ENCODE data around the gene RCAN2. TPM values are rescaled to one million over a fixed set of nuclear protein-coding genes. Genes with fewer than 3 reads are reported as not detected.

The RCAN2 gene
- polyA plus RNA-seq, 4 donors: 0.67 to 8.7 (median 4.0) TPM

GRCh38 chr6:46299253-46299652 is 192.0 kb downstream of the RCAN2 start:
- no peaks in the 10 kb centered on the region for H3K27me3 ChIP-seq (ENCODE audit: control insufficient read depth in 3 of 3, insufficient read depth in 3 of 3, low read length in 3 of 3)
- DNase-seq: no peak
- no peaks in the 10 kb centered on the region for H3K4me1 ChIP-seq (ENCODE audit: control insufficient read depth in 3 of 3, insufficient read depth in 2 of 3, low read depth in 1 of 3, low read length in 2 of 3)
- no peak for FAIRE-seq
- no peaks in the 10 kb centered on the region for H3K9me3 ChIP-seq (ENCODE audit: control insufficient read depth in 2 of 2, insufficient read depth in 1 of 2, low read depth in 1 of 2, low read length in 1 of 2)
- no peak overlapping the region for H3K27ac ChIP-seq (ENCODE audit: low read depth in 1 of 3, low read length in 2 of 3)
- no peak overlapping the region for H3K4me3 ChIP-seq (ENCODE audit: low read depth in 1 of 3, low read length in 3 of 3)
- no peaks in the 10 kb centered on the region for H3K36me3 ChIP-seq (ENCODE audit: control insufficient read depth in 3 of 3, insufficient read depth in 2 of 3, low read depth in 1 of 3, low read length in 3 of 3)

GRCh38 chr6:46296586-46296985 is 194.7 kb downstream of the RCAN2 start:
- Histone ChIP-seq H3K4me3 (ENCODE audit: low read depth in 1 of 3, low read length in 3 of 3) (no peak overlapping the region), H3K27ac (ENCODE audit: low read depth in 1 of 3, low read length in 2 of 3) (no peak overlapping the region), H3K9me3 (ENCODE audit: control insufficient read depth in 2 of 2, insufficient read depth in 1 of 2, low read depth in 1 of 2, low read length in 1 of 2) (no peaks in the 10 kb centered on the region), H3K27me3 (ENCODE audit: control insufficient read depth in 3 of 3, insufficient read depth in 3 of 3, low read length in 3 of 3) (no peaks in the 10 kb centered on the region), H3K4me1 (ENCODE audit: control insufficient read depth in 3 of 3, insufficient read depth in 2 of 3, low read depth in 1 of 3, low read length in 2 of 3) (no peaks in the 10 kb centered on the region), H3K36me3 (ENCODE audit: control insufficient read depth in 3 of 3, insufficient read depth in 2 of 3, low read depth in 1 of 3, low read length in 3 of 3) (no peaks in the 10 kb centered on the region)
- WGBS, 3 donors: 12 to 45% (median 43%) methylated on average over 1 of the region's 1 CpG
- no peak for FAIRE-seq
- no peak for DNase-seq

- DNase-seq (no peak), FAIRE-seq (no peak)
- Histone ChIP-seq H3K36me3 (ENCODE audit: control insufficient read depth in 3 of 3, insufficient read depth in 2 of 3, low read depth in 1 of 3, low read length in 3 of 3) (no peaks in the 10 kb centered on the region), H3K27ac (ENCODE audit: low read depth in 1 of 3, low read length in 2 of 3) (no peak overlapping the region), H3K9me3 (ENCODE audit: control insufficient read depth in 2 of 2, insufficient read depth in 1 of 2, low read depth in 1 of 2, low read length in 1 of 2) (no peaks in the 10 kb centered on the region), H3K27me3 (ENCODE audit: control insufficient read depth in 3 of 3, insufficient read depth in 3 of 3, low read length in 3 of 3) (no peaks in the 10 kb centered on the region), H3K4me3 (ENCODE audit: low read depth in 1 of 3, low read length in 3 of 3) (no peak overlapping the region), H3K4me1 (ENCODE audit: control insufficient read depth in 3 of 3, insufficient read depth in 2 of 3, low read depth in 1 of 3, low read length in 2 of 3) (no peaks in the 10 kb centered on the region)
- WGBS, 3 donors: 86 to 92% (median 86%) methylated on average over 5 of the region's 5 CpGs
These were observed 197.5 kb downstream of the RCAN2 start for GRCh38 chr6:46293641-46294316.

- DNase-seq: no peak
- 91 to 97% (median 95%) methylated on average over 2 of the region's 2 CpGs for WGBS, 3 donors
- no peak for FAIRE-seq
These were observed 199.4 kb downstream of the RCAN2 start for GRCh38 chr6:46291880-46292279.

GRCh38 chr6:46291275-46291633 is 200.0 kb downstream of the RCAN2 start:
- Histone ChIP-seq H3K9me3 (ENCODE audit: control insufficient read depth in 2 of 2, insufficient read depth in 1 of 2, low read depth in 1 of 2, low read length in 1 of 2) (no peaks in the 10 kb centered on the region), H3K36me3 (ENCODE audit: control insufficient read depth in 3 of 3, insufficient read depth in 2 of 3, low read depth in 1 of 3, low read length in 3 of 3) (no peaks in the 10 kb centered on the region), H3K27ac (ENCODE audit: low read depth in 1 of 3, low read length in 2 of 3) (no peak overlapping the region), H3K27me3 (ENCODE audit: control insufficient read depth in 3 of 3, insufficient read depth in 3 of 3, low read length in 3 of 3) (no peaks in the 10 kb centered on the region), H3K4me3 (ENCODE audit: low read depth in 1 of 3, low read length in 3 of 3) (no peak overlapping the region), H3K4me1 (ENCODE audit: control insufficient read depth in 3 of 3, insufficient read depth in 2 of 3, low read depth in 1 of 3, low read length in 2 of 3) (no peaks in the 10 kb centered on the region)
- FAIRE-seq (no peak), DNase-seq (no peak)
- WGBS, 3 donors: 34 to 85% (median 45%) methylated on average over 2 of the region's 2 CpGs

More at GRCh38 chr6:46291880-46292279, 199.4 kb downstream of the RCAN2 start:
- Histone ChIP-seq H3K36me3 (ENCODE audit: control insufficient read depth in 3 of 3, insufficient read depth in 2 of 3, low read depth in 1 of 3, low read length in 3 of 3) (no peaks in the 10 kb centered on the region), H3K27me3 (ENCODE audit: control insufficient read depth in 3 of 3, insufficient read depth in 3 of 3, low read length in 3 of 3) (no peaks in the 10 kb centered on the region), H3K4me1 (ENCODE audit: control insufficient read depth in 3 of 3, insufficient read depth in 2 of 3, low read depth in 1 of 3, low read length in 2 of 3) (no peaks in the 10 kb centered on the region), H3K4me3 (ENCODE audit: low read depth in 1 of 3, low read length in 3 of 3) (no peak overlapping the region), H3K9me3 (ENCODE audit: control insufficient read depth in 2 of 2, insufficient read depth in 1 of 2, low read depth in 1 of 2, low read length in 1 of 2) (no peaks in the 10 kb centered on the region), H3K27ac (ENCODE audit: low read depth in 1 of 3, low read length in 2 of 3) (no peak overlapping the region)

GRCh38 chr6:46290421-46291274 is 200.6 kb downstream of the RCAN2 start:
- WGBS, 3 donors: 63 to 79% (median 63%) methylated on average over 4 of the region's 4 CpGs
- no peak overlapping the region for H3K27ac ChIP-seq (ENCODE audit: low read depth in 1 of 3, low read length in 2 of 3)
- H3K36me3 ChIP-seq (ENCODE audit: control insufficient read depth in 3 of 3, insufficient read depth in 2 of 3, low read depth in 1 of 3, low read length in 3 of 3): no peaks in the 10 kb centered on the region
- no peak for FAIRE-seq
- no peak overlapping the region for H3K4me3 ChIP-seq (ENCODE audit: low read depth in 1 of 3, low read length in 3 of 3)
- H3K4me1 ChIP-seq (ENCODE audit: control insufficient read depth in 3 of 3, insufficient read depth in 2 of 3, low read depth in 1 of 3, low read length in 2 of 3): no peaks in the 10 kb centered on the region
- DNase-seq: no peak
- no peaks in the 10 kb centered on the region for H3K27me3 ChIP-seq (ENCODE audit: control insufficient read depth in 3 of 3, insufficient read depth in 3 of 3, low read length in 3 of 3)
- H3K9me3 ChIP-seq (ENCODE audit: control insufficient read depth in 2 of 2, insufficient read depth in 1 of 2, low read depth in 1 of 2, low read length in 1 of 2): no peaks in the 10 kb centered on the region

- no peak overlapping the region for H3K4me3 ChIP-seq (ENCODE audit: low read depth in 1 of 3, low read length in 3 of 3)
- DNase-seq: no peak
- no peaks in the 10 kb centered on the region for H3K4me1 ChIP-seq (ENCODE audit: control insufficient read depth in 3 of 3, insufficient read depth in 2 of 3, low read depth in 1 of 3, low read length in 2 of 3)
- WGBS, 3 donors: 76 to 81% (median 80%) methylated on average over 2 of the region's 2 CpGs
- no peaks in the 10 kb centered on the region for H3K9me3 ChIP-seq (ENCODE audit: control insufficient read depth in 2 of 2, insufficient read depth in 1 of 2, low read depth in 1 of 2, low read length in 1 of 2)
- no peak for FAIRE-seq
- H3K27me3 ChIP-seq (ENCODE audit: control insufficient read depth in 3 of 3, insufficient read depth in 3 of 3, low read length in 3 of 3): no peaks in the 10 kb centered on the region
- H3K36me3 ChIP-seq (ENCODE audit: control insufficient read depth in 3 of 3, insufficient read depth in 2 of 3, low read depth in 1 of 3, low read length in 3 of 3): no peaks in the 10 kb centered on the region
- H3K27ac ChIP-seq (ENCODE audit: low read depth in 1 of 3, low read length in 2 of 3): no peak overlapping the region
These were observed 201.4 kb downstream of the RCAN2 start for GRCh38 chr6:46289898-46290297.

GRCh38 chr6:46288835-46289234 is 202.4 kb downstream of the RCAN2 start:
- DNase-seq: no peak
- 73 to 89% (median 82%) methylated on average over 3 of the region's 3 CpGs for WGBS, 3 donors
- no peaks in the 10 kb centered on the region for H3K9me3 ChIP-seq (ENCODE audit: control insufficient read depth in 2 of 2, insufficient read depth in 1 of 2, low read depth in 1 of 2, low read length in 1 of 2)

More at GRCh38 chr6:46288835-46289234, 202.4 kb downstream of the RCAN2 start:
- Histone ChIP-seq H3K27me3 (ENCODE audit: control insufficient read depth in 3 of 3, insufficient read depth in 3 of 3, low read length in 3 of 3) (no peaks in the 10 kb centered on the region), H3K27ac (ENCODE audit: low read depth in 1 of 3, low read length in 2 of 3) (no peak overlapping the region), H3K4me1 (ENCODE audit: control insufficient read depth in 3 of 3, insufficient read depth in 2 of 3, low read depth in 1 of 3, low read length in 2 of 3) (no peaks in the 10 kb centered on the region), H3K36me3 (ENCODE audit: control insufficient read depth in 3 of 3, insufficient read depth in 2 of 3, low read depth in 1 of 3, low read length in 3 of 3) (no peaks in the 10 kb centered on the region), H3K4me3 (ENCODE audit: low read depth in 1 of 3, low read length in 3 of 3) (no peak overlapping the region)
- no peak for FAIRE-seq

Measured in small intestine (tissue), 7 donors.